Osteoblast (primary cell): Measurements from ENCODE around the gene MPEG1. TPM values are rescaled to one million over a fixed set of nuclear protein-coding genes. Genes with fewer than 3 reads are reported as not detected.

Experiments
- DNase-seq: peaks from one replicate; pipeline ENCODE4 v3.0.0; 2011; ENCODE audit warnings: low spot score, mixed read lengths; ENCODE audit not compliant: insufficient read length; ENCODE audit errors: missing footprints
- H2AFZ ChIP-seq: 2 replicates; pipeline ENCODE4 v1.6.0; 2011; ENCODE audit warnings: mild to moderate bottlenecking, low read length
- H3K27ac ChIP-seq: 2 replicates; pipeline ENCODE4 v1.5.1; 2011; ENCODE audit warnings: mild to moderate bottlenecking, low read depth, low read length, moderate library complexity
- H3K27me3 ChIP-seq: 2 replicates; pipeline ENCODE4 v1.6.0; 2012; ENCODE audit warnings: mild to moderate bottlenecking, control low read depth, inconsistent platforms, low read length, moderate library complexity; ENCODE audit not compliant: insufficient read depth
- H3K36me3 ChIP-seq: 2 replicates; pipeline ENCODE4 v1.5.1; 2011; ENCODE audit warnings: mild to moderate bottlenecking, low read length, control low read depth, moderate library complexity; ENCODE audit not compliant: insufficient read depth
- H3K4me1 ChIP-seq: 2 replicates; pipeline ENCODE4 v1.5.1; 2011; ENCODE audit warnings: mild to moderate bottlenecking, low read length, control low read depth, moderate library complexity; ENCODE audit not compliant: insufficient read depth
- H3K4me2 ChIP-seq: 2 replicates; pipeline ENCODE4 v1.6.0; 2011; ENCODE audit warnings: mild to moderate bottlenecking, low read length; ENCODE audit not compliant: insufficient read depth
- H3K4me3 ChIP-seq: fragments of 200-600 bp; sonication (generic); 3 replicates; pipeline ENCODE4 v1.5.1; 2012; ENCODE audit warnings: mild to moderate bottlenecking, low read length, inconsistent platforms; ENCODE audit not compliant: insufficient read depth
- H3K79me2 ChIP-seq: 2 replicates; pipeline ENCODE4 v1.6.0; 2012; ENCODE audit warnings: mild to moderate bottlenecking, low read length, control low read depth, inconsistent platforms; ENCODE audit not compliant: insufficient read depth
- H3K9me3 ChIP-seq: 2 replicates; pipeline ENCODE4 v1.5.1; 2011; ENCODE audit warnings: low read depth, low read length, control low read depth
- H4K20me1 ChIP-seq: 2 replicates; pipeline ENCODE4 v1.6.0; 2012; ENCODE audit warnings: mild to moderate bottlenecking, low read length, control low read depth; ENCODE audit not compliant: insufficient read depth
- total RNA-seq: library from RNA; depleted of rRNA; stranded (reverse); fragments of >200 nt; gene quantifications from 2 replicates; pipeline ENCODE4 v1.2.3, GENCODE V29; 2012
- TF ChIP-seq, protein P1 (sequence below): IDR thresholded peaks from 2 replicates; pipeline ENCODE4 v1.5.1; 2011; ENCODE audit warnings: mild to moderate bottlenecking, low read depth, low read length, moderate library complexity; ENCODE audit errors: extremely low read depth

The MPEG1 gene
- total RNA-seq, 1 donor = 0.36 TPM

DNA sequence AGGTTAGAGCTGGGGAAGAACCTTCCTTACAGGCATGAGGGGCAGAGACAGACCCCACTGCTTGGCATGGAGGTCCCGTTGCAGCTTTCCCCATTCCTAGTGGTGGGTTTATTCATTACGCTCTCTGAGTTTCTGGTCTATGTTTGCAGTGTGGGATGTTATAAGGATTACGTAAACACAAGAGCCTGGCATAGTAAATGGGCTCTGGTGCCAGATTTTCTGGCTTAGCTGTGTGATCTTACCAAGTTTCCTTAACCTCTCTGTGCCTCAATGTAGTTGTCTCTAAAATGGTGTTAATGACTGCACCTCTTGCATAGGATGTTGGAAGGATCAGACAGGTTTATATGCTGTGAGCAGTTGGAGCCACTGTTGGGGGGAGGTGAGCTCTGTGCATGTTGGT lies 25.7 kb downstream of the MPEG1 start:
- Histone ChIP-seq H3K4me2 (no peak overlapping the region), H3K9me3 (no peaks in the 10 kb centered on the region), H2AFZ (no peak overlapping the region), H3K27me3 (peaks cover 9% of the 10 kb centered on the region), H4K20me1 (no peaks in the 10 kb centered on the region), H3K27ac (no peak overlapping the region), H3K79me2 (no peaks in the 10 kb centered on the region), H3K36me3 (no peaks in the 10 kb centered on the region), H3K4me1 (no peaks in the 10 kb centered on the region), H3K4me3 (no peak overlapping the region)
- no peak for DNase-seq
- TF ChIP-seq, protein P1, sequence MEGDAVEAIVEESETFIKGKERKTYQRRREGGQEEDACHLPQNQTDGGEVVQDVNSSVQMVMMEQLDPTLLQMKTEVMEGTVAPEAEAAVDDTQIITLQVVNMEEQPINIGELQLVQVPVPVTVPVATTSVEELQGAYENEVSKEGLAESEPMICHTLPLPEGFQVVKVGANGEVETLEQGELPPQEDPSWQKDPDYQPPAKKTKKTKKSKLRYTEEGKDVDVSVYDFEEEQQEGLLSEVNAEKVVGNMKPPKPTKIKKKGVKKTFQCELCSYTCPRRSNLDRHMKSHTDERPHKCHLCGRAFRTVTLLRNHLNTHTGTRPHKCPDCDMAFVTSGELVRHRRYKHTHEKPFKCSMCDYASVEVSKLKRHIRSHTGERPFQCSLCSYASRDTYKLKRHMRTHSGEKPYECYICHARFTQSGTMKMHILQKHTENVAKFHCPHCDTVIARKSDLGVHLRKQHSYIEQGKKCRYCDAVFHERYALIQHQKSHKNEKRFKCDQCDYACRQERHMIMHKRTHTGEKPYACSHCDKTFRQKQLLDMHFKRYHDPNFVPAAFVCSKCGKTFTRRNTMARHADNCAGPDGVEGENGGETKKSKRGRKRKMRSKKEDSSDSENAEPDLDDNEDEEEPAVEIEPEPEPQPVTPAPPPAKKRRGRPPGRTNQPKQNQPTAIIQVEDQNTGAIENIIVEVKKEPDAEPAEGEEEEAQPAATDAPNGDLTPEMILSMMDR = no peak

DNA sequence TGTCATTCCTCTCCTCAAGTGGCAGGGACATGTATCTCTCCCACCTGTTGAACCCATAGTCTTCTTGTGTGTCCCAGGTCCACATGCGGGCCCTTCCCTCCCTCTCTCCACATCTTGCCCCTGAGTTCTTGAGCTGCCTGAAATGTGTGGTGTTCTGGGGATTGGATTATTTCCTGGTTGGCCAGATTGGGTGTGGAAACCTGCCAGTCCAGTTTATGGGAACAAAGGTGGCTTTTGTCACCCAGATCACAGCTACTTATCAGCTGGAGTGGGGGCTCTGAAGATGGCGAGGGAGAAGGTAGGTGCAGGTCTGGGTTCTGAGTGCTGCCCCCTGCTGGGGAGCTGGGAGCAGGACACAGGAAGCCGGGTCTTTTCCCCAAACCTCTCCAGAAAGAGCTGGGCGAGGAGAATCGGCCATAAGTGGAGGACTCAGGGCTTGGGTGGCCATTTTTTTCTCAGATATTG lies 26.6 kb downstream of the MPEG1 start:
- Histone ChIP-seq H3K4me3 (no peak overlapping the region), H3K79me2 (no peaks in the 10 kb centered on the region), H3K27ac (no peak overlapping the region), H3K4me1 (no peaks in the 10 kb centered on the region), H3K36me3 (no peaks in the 10 kb centered on the region), H2AFZ (no peak overlapping the region), H3K27me3 (peaks cover 9% of the 10 kb centered on the region), H4K20me1 (no peaks in the 10 kb centered on the region), H3K4me2 (no peak overlapping the region), H3K9me3 (no peaks in the 10 kb centered on the region)
- peak; percentile 67 for DNase-seq
- TF ChIP-seq, protein P1 = peak; percentile 62

DNA sequence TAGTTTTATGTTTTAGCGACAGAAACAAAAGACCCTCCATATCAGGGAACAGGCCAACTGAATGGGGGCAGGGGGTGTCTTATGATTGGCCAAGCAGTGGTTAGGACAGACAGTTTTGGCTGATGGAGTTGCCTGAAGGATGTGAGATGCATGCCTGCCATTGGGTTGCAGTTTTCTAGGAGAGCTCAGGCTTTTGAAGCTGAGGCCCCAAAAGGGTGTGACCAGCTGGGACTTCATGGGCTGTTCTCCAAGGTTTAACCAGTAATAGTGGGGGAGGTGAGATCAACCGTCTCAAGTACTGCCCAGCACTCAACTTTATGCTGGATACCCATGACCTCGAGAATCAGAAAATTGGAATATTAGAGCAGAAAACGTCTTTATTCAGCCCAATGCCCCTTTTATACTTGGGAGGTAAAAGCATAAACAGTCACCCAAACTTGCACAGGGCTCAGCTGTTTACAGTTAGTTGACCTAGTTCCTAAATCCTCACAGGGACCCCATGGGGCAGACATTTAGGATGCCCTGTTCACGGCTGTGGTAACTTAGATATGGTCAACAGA lies 27.3 kb downstream of the MPEG1 start:
- no peak overlapping the region for H3K4me2 ChIP-seq
- no peak overlapping the region for H3K27ac ChIP-seq
- no peaks in the 10 kb centered on the region for H3K36me3 ChIP-seq
- H2AFZ ChIP-seq = no peak overlapping the region
- H3K9me3 ChIP-seq = no peaks in the 10 kb centered on the region
- no peaks in the 10 kb centered on the region for H3K79me2 ChIP-seq
- H3K4me1 ChIP-seq = no peaks in the 10 kb centered on the region
- peaks cover 9% of the 10 kb centered on the region for H3K27me3 ChIP-seq
- H3K4me3 ChIP-seq = no peak overlapping the region
- DNase-seq = no peak
- no peaks in the 10 kb centered on the region for H4K20me1 ChIP-seq
- TF ChIP-seq, protein P1 = no peak

DNA sequence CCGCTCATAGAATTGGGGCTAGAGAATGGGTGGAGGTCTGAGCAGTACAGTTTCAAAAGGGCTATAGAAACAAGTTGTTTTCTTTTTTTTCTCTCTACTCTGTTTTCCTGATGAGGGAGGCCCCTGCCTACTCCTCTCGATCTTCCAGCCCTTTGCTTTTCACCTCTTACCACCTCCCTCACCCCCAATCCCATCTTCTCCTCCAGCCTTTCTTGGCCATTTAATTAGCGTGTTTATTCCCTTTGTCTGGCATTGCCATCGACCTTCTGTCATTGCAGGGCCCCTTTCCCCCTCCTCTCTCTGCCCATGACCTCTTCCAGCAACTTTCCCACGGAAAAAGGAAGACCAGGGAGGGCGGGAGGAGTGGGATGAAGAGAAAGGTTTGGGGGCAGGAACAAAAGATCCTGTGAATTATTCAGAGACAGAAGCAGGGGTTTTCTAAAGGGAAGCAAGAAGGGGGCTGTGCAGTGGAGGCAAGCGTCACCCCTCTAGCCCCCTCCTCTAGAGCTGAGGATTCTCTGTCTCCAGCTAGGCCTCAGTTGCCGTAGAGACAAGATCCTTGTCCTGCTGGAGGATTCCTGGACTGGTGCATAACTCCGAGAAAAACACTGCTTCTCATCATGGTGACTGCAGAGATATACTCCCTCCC lies 27.9 kb downstream of the MPEG1 start:
- Histone ChIP-seq H3K9me3 (no peaks in the 10 kb centered on the region), H2AFZ (no peak overlapping the region), H3K27ac (no peak overlapping the region), H3K36me3 (no peaks in the 10 kb centered on the region), H3K27me3 (peaks cover 9% of the 10 kb centered on the region), H3K4me2 (no peak overlapping the region), H4K20me1 (no peaks in the 10 kb centered on the region), H3K4me3 (no peak overlapping the region), H3K79me2 (no peaks in the 10 kb centered on the region), H3K4me1 (no peaks in the 10 kb centered on the region)
- no peak for DNase-seq
- TF ChIP-seq, protein P1 = no peak
